H1 (cell line): Measurements from ENCODE around the gene DNMT3B.

Experiments used
- POLR2A ChIP-seq, 2 experiments: IDR thresholded peaks; 1 replicate in 1 of 2; 2 replicates in 1 of 2; pipeline ENCODE4 v1.6.1; 2011; ENCODE audit warnings: low read depth in 2 of 2, low read length in 2 of 2, mild to moderate bottlenecking in 2 of 2; ENCODE audit errors: control extremely low read depth in 1 of 2
- RAD21 ChIP-seq, 2 experiments: IDR thresholded peaks in 1 of 2; conservative IDR thresholded peaks in 1 of 2; 2 replicates each; pipeline ENCODE4 v1.6.1; 2011; ENCODE audit warnings: low read depth in 2 of 2, low read length in 2 of 2, improper control_type of control experiment in 1 of 2, inconsistent platforms in 1 of 2, mild to moderate bottlenecking in 1 of 2, moderate library complexity in 1 of 2

- TF ChIP-seq POLR2A (IDR thresholded peaks at IDR 0.05; ENCODE audit: control extremely low read depth in 1 of 2, low read depth in 2 of 2, low read length in 2 of 2) (no peak), RAD21 (IDR thresholded peaks at IDR 0.05 in 1 of 2, conservative IDR thresholded peaks at IDR 0.05 in 1 of 2; ENCODE audit: low read depth in 2 of 2, low read length in 2 of 2) (no peak)
These were observed 77.2 kb downstream of the DNMT3B start for GRCh38 chr20:32839227-32839981.
